Osteocyte (in vitro differentiated cells): ENCODE data around the gene DLG2. TPM values are rescaled to one million over a fixed set of nuclear protein-coding genes. Genes with fewer than 3 reads are reported as not detected.
"Not testable (repeated sequence)": the region's sequence is repeated elsewhere in the genome, so short reads cannot be mapped to it uniquely, and the experiment has no call there.

Experiments
- DNase-seq: peaks from one replicate; pipeline ENCODE4 v3.0.0; 2021; ENCODE audit warnings: mixed read lengths; ENCODE audit not compliant: unreplicated experiment; ENCODE audit errors: extremely low spot score
- H3K27ac Mint-ChIP-seq: one replicate; pipeline ENCODE4 v1.8.0; 2021; ENCODE audit warnings: mild to moderate bottlenecking, mixed read lengths; ENCODE audit not compliant: unreplicated experiment
- H3K27me3 Mint-ChIP-seq: one replicate; pipeline ENCODE4 v1.8.0; 2021; ENCODE audit warnings: mixed read lengths; ENCODE audit not compliant: unreplicated experiment
- H3K36me3 Mint-ChIP-seq: one replicate; pipeline ENCODE4 v1.8.0; 2021; ENCODE audit warnings: mixed read lengths; ENCODE audit not compliant: unreplicated experiment
- H3K4me1 Mint-ChIP-seq: one replicate; pipeline ENCODE4 v1.8.0; 2021; ENCODE audit warnings: mixed read lengths; ENCODE audit not compliant: unreplicated experiment
- H3K4me3 Mint-ChIP-seq: one replicate; pipeline ENCODE4 v1.8.0; 2021; ENCODE audit warnings: mild to moderate bottlenecking, moderate library complexity, mixed read lengths; ENCODE audit not compliant: unreplicated experiment
- H3K9me3 Mint-ChIP-seq: one replicate; pipeline ENCODE4 v1.8.0; 2021; ENCODE audit warnings: mixed read lengths; ENCODE audit not compliant: unreplicated experiment
- total RNA-seq: library from RNA; stranded (reverse); gene quantifications from 2 replicates; pipeline ENCODE4 v1.2.1, GENCODE V29; 2021
- TF ChIP-seq, protein P1 (sequence below): fragments of 200-600 bp; sonication (generic); IDR thresholded peaks from 2 replicates; pipeline ENCODE4 v1.5.0; 2021; ENCODE audit warnings: antibody characterized with exemption, mild to moderate bottlenecking, moderate library complexity

Gene DLG2
- total RNA-seq, 1 donor from 2014 or later: 2.1 TPM

DNA sequence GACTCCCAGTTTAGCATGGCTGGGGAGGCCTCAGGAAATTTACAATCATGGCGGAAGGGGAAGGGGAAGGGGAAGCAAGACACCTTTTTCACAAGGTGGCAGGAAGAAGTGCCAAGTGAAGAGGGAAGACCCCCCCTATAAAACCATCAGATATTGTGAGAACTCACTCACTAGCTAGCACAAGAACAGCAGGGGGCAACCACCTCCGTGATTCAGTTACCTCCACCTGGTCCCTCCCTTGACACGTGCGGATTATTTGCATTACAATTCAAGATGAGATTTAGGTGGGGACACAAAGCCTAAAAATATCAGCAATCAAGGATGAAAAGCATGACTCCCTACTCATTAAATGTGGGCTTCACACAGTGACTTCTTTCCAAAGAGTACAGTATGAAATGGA, 2186.0 kb downstream of the DLG2 start:
- no peaks in the 10 kb centered on the region for H3K36me3 Mint-ChIP-seq
- TF ChIP-seq, protein P1, sequence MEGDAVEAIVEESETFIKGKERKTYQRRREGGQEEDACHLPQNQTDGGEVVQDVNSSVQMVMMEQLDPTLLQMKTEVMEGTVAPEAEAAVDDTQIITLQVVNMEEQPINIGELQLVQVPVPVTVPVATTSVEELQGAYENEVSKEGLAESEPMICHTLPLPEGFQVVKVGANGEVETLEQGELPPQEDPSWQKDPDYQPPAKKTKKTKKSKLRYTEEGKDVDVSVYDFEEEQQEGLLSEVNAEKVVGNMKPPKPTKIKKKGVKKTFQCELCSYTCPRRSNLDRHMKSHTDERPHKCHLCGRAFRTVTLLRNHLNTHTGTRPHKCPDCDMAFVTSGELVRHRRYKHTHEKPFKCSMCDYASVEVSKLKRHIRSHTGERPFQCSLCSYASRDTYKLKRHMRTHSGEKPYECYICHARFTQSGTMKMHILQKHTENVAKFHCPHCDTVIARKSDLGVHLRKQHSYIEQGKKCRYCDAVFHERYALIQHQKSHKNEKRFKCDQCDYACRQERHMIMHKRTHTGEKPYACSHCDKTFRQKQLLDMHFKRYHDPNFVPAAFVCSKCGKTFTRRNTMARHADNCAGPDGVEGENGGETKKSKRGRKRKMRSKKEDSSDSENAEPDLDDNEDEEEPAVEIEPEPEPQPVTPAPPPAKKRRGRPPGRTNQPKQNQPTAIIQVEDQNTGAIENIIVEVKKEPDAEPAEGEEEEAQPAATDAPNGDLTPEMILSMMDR: no peak
- DNase-seq: no peak
- H3K27ac Mint-ChIP-seq: no peak overlapping the region
- no peaks in the 10 kb centered on the region for H3K27me3 Mint-ChIP-seq
- no peak overlapping the region for H3K4me3 Mint-ChIP-seq
- no peaks in the 10 kb centered on the region for H3K4me1 Mint-ChIP-seq
- H3K9me3 Mint-ChIP-seq: no peaks in the 10 kb centered on the region

DNA sequence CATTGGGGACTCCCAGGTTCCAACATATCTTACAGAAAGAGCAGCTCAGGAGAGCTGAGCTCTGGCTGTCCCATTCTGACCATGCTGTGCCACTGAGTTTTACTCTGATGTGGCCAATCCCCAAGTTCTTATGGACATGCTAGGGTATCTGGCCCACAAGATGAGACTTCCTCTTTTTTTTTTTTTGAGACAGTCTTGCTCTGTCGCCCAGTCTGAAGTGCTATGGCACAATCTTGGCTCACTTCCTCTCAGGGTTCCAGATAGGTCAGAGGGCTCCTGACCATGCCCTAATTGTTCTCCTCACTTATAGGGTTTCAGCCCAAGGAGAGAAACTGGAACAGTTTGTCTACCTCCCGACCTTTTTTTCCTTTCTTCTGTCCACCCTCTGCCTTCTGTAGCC, 2188.7 kb downstream of the DLG2 start:
- Mint-ChIP-seq H3K4me1 (no peaks in the 10 kb centered on the region), H3K36me3 (no peaks in the 10 kb centered on the region), H3K27me3 (no peaks in the 10 kb centered on the region), H3K27ac (no peak overlapping the region), H3K4me3 (no peak overlapping the region), H3K9me3 (no peaks in the 10 kb centered on the region)
- TF ChIP-seq, protein P1: no peak
- no peak for DNase-seq

DNA sequence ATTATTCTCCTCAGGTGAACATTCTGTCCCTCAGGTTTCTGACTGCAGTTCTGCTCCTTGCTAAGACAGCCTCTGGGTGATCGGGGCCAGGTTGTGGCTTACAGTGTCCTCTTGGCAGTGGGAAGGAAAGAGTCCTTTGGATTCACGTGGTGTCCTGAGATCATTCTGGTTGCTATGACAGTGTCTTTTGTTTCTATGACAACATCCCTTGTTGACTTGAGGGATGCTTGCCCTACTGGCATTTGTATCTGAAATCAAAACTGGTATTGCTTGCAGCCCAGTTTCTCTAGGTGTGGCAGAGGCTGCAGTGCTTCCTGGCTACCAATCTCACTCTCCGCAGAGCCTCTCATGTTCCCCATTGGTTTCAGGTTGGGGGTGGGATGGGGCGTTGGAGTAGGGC, 2189.2 kb downstream of the DLG2 start:
- DNase-seq: no peak
- H3K36me3 Mint-ChIP-seq: no peaks in the 10 kb centered on the region
- no peak overlapping the region for H3K4me3 Mint-ChIP-seq
- no peaks in the 10 kb centered on the region for H3K4me1 Mint-ChIP-seq
- no peak overlapping the region for H3K27ac Mint-ChIP-seq
- no peaks in the 10 kb centered on the region for H3K9me3 Mint-ChIP-seq
- H3K27me3 Mint-ChIP-seq: no peaks in the 10 kb centered on the region
- TF ChIP-seq, protein P1: no peak

DNA sequence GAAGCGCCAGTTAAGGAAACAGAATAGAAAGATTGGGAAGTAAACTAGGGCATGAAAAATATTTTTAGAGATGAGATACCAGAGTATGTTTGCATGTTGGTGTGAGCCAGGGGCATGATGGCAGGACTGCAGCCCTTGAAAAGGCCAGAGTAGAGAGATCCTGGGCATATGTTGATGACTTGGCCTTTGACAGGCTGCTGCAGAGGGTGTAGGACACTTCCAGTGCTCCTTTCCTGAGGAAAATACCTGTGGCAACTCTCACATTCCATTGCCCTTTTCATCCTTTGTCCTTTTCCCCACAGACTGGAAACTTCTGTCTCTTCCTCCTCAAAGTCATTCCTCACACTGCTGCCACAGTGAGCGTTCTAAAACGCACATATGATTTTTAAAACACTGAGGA, 2190.3 kb downstream of the DLG2 start:
- TF ChIP-seq, protein P1: no peak
- no peaks in the 10 kb centered on the region for H3K4me1 Mint-ChIP-seq
- H3K9me3 Mint-ChIP-seq: no peaks in the 10 kb centered on the region
- H3K27me3 Mint-ChIP-seq: no peaks in the 10 kb centered on the region
- H3K4me3 Mint-ChIP-seq: no peak overlapping the region
- no peak overlapping the region for H3K27ac Mint-ChIP-seq
- no peaks in the 10 kb centered on the region for H3K36me3 Mint-ChIP-seq
- DNase-seq: no peak

DNA sequence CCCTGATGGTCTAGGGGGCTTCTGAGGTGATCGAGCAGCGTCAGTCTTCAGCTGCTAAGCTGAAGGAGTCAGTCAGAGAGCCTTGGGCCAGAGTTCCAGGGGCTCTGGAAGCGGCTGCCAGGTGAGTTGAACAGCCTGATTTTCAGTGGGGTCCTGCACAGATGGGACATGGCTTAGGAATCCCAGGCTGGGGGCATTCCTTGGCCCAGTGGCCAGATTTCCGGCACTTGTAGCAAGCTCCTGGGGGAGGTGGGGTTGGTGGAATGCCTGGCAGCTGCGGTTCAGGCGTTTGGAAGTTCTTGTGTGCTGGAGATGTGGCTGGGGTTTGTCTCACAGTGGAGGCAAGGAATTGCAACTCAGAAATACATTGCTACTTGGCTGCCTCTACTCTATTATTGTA, 2192.3 kb downstream of the DLG2 start:
- not testable (repeated sequence) for H3K27me3 Mint-ChIP-seq, H3K9me3 Mint-ChIP-seq, H3K4me1 Mint-ChIP-seq, DNase-seq, H3K36me3 Mint-ChIP-seq, H3K4me3 Mint-ChIP-seq, H3K27ac Mint-ChIP-seq

DNA sequence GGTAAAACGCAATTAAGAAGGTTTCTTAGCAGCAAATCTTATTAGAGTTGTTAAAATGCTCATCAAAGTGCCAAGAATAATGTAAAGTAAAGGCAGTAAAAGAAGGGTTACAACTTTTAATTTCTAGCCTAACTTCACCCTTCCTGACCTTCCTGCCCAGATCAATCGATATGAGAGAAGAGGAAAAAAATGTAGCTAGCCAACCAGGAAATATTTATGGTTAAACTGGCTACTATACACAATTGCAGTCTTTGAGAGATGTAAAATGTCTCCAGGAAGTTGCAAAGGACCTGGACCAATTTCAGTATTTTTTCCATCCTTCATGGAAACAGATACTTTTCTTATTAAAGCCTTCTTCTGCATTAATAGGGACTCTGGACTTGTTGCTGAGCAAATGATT, 2199.2 kb downstream of the DLG2 start:
- TF ChIP-seq, protein P1: no peak
- no peak for DNase-seq
- Mint-ChIP-seq H3K4me3 (no peak overlapping the region), H3K27ac (no peak overlapping the region), H3K4me1 (no peaks in the 10 kb centered on the region), H3K27me3 (no peaks in the 10 kb centered on the region), H3K9me3 (no peaks in the 10 kb centered on the region), H3K36me3 (no peaks in the 10 kb centered on the region)
